HG02938 (cell line): ENCODE data around the gene AGL.
A peak's percentile ranks its signal among the peaks of the same experiment; 100 is the strongest.
"Not testable (repeated sequence)": the region's sequence is repeated elsewhere in the genome, so short reads cannot be mapped to it uniquely, and the experiment has no call there.

Experiments
- ATAC-seq: cut with Tn5 transposase; IDR thresholded peaks from one replicate; pipeline ENCODE4 v1.9.1; 2021; ENCODE audit warnings: mild to moderate bottlenecking, moderate library complexity; ENCODE audit not compliant: unreplicated experiment

AGL gene

GRCh38 chr1:99849744-99850458, at the start of gene AGL:
TSS of gene AGL (plus strand) at chr1:99850361. CDS start at chr1:99851043, 682 bp downstream.
- peak; percentile 97 for ATAC-seq

GRCh38 chr1:99801584-99801983, 48.6 kb upstream of the AGL start:
- no peak for ATAC-seq

GRCh38 chr1:99806882-99807281, 43.3 kb upstream of the AGL start:
- no peak for ATAC-seq

- ATAC-seq, result peak; percentile 84
These were observed 41.6 kb upstream of the AGL start for GRCh38 chr1:99808391-99809115.

GRCh38 chr1:99811075-99811474, 39.1 kb upstream of the AGL start:
- no peak for ATAC-seq

DNA sequence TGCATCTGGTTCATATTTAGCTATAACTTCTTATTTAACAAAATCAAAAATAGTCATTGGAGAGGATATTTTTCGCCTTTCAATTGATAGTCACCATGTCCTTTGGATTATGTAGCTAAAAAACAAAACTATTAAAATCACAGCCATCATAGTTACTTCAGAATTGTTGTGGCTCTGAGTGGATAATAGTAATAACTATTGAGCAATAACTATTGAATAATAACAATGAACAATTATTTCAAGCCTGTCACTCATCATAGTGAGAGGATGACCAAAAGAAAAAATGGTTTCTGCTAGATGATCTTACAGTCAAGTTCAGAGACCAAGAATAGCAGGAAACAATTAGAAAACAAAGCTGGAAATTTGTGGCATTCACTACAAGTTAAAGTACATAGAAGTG, 38.4 kb upstream of the AGL start:
- ATAC-seq, result no peak

GRCh38 chr1:99814373-99814900, 35.7 kb upstream of the AGL start:
- ATAC-seq, result no peak

GRCh38 chr1:99816656-99817055, 33.5 kb upstream of the AGL start:
- ATAC-seq, result no peak

- ATAC-seq, result no peak
These were observed 32.0 kb upstream of the AGL start for GRCh38 chr1:99818063-99818699.

GRCh38 chr1:99820546-99820945, 29.6 kb upstream of the AGL start:
- peak; percentile 89 for ATAC-seq

- ATAC-seq, result no peak
These were observed 25.1 kb upstream of the AGL start for GRCh38 chr1:99825098-99825497.

- ATAC-seq, result no peak
These were observed 24.5 kb upstream of the AGL start for GRCh38 chr1:99825702-99826101.

DNA sequence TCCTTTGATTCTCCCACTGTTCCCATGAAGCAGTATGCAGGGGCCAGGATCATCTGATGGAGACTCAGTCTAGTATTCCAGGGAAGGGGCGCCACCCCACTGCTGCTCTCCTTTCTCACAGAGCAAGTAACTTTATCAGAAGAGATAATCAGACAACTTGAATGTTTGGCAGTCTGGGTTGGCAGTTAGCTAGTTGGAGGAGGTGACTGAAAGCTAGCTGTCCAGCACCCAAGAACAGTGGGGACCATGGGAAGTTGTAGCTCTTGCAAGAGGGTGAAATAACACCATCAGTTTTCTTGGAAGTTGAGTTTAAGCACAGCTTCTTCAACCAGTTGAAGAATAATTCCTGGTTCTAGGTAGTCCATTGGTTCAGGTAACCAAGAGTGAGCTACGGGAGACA, 22.2 kb upstream of the AGL start:
- no peak for ATAC-seq

DNA sequence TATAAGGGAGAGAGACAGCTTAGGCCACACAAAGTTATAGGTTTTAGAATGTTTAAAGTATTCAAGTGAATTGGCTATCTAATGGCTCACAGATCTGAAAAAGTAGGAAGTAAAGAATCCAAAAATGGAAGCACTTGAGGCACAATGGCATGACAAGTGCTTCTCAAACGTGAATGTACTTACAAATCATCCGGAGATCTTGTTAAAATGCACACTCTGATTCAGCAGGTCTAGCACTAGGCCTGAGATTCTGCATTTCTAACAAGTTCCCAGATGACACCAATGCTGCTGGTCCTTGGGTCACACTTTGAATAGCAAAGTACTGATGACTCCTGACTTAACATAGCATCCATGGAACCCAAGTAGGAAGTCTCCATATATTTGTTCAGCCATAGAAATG, 20.9 kb upstream of the AGL start:
- no peak for ATAC-seq

GRCh38 chr1:99833911-99834310, 16.2 kb upstream of the AGL start:
- not testable (repeated sequence) for ATAC-seq

DNA sequence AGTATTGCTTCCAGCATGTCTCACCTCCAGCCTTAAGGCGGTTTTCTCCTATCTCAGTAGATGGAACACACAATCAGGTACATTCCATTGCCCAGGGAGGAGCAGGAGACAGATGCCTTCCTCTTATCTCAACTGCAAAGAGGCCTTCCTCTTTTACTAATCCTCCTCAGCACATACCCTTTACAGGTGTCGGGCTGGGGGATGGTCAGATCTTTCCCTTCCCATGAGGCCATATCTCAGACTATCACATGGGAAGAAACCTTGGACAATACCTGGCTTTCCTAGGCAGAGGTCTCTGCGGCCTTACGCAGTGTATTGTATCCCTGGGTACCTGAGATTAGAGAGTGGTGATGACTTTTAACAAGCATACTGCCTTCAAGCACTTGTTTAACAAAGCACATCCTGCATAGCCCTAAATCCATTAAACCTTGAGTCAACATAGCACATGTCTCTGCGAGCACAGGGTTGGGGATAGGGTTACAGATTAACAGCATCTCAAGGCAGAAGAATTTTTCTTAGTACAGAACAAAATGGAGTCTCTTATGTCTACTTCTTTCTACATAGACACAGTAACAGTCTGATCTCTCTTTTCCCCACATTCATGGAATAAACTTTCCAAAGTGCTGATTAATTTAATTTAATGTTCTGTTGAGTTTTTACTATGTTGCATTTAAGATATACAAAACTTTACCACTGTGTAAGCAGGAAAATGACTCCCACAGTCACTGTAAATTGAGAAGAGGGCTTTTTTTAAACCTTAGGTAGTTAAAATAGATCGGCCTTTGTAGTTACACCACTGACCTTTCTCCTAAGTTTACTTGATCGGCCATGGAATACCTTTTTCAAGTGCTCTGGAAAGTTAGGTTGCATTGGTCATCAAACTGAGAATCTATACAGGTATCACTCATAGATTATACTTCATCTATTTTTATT, 13.7 kb upstream of the AGL start:
- not testable (repeated sequence) for ATAC-seq

DNA sequence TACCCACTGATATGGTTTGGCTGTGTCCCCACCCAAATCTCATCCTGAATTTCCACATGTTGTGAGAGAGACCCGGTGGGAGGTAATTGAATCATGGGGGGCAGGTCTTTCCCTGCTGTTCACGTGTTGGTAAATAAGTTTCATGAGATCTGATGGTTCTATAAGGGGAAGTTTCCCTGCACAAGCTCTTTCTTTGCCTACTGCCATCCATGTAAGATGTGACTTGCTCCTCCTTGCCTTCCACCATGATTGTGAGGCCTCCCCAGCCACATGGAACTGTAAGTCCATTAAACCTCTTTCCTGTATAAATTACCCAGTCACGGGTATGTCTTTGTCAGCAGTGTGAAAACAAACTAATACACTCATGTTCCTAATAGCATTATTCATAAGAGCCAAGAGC, 9.8 kb upstream of the AGL start:
- ATAC-seq, result not testable (repeated sequence)

GRCh38 chr1:99843760-99844159, 6.4 kb upstream of the AGL start:
- no peak for ATAC-seq

- not testable (repeated sequence) for ATAC-seq
These were observed 5.0 kb upstream of the AGL start for GRCh38 chr1:99845201-99845600.

GRCh38 chr1:99849413-99849743, 783 bp upstream of the AGL start:
- peak; percentile 4 for ATAC-seq
